ENCODE measurements around the gene RNF220.

DNA sequence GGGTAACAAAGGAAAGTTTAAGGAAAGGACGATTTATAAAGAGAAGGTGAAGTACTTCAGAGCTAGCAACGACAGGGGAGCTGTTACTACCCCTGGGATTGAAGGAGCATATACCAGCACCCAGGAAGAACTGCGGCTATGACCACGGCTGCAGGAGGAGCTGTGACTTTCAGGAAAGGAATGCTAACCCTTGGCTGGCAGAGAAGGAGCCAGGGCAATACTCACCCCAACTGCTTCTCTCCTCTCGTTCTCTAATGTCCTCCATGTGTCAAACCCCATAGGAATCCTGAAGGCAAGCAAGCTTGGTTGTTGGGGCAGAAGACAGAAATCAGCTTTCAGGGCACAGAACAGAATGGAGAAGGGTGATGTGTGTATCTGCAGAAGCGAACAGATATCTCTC is 148.7 kb downstream of the RNF220 start:
- TF ChIP-seq EP300 (IDR thresholded peaks at IDR 0.05; ENCODE audit: borderline replicate concordance in 1 of 2, low read depth in 1 of 2, low read length in 1 of 2) (no peak), RAD21 (IDR thresholded peaks at IDR 0.05; ENCODE audit: low read length) (no peak), GABPA (IDR thresholded peaks at IDR 0.05; ENCODE audit: low read depth) (no peak)
- TF ChIP-seq, protein P1, sequence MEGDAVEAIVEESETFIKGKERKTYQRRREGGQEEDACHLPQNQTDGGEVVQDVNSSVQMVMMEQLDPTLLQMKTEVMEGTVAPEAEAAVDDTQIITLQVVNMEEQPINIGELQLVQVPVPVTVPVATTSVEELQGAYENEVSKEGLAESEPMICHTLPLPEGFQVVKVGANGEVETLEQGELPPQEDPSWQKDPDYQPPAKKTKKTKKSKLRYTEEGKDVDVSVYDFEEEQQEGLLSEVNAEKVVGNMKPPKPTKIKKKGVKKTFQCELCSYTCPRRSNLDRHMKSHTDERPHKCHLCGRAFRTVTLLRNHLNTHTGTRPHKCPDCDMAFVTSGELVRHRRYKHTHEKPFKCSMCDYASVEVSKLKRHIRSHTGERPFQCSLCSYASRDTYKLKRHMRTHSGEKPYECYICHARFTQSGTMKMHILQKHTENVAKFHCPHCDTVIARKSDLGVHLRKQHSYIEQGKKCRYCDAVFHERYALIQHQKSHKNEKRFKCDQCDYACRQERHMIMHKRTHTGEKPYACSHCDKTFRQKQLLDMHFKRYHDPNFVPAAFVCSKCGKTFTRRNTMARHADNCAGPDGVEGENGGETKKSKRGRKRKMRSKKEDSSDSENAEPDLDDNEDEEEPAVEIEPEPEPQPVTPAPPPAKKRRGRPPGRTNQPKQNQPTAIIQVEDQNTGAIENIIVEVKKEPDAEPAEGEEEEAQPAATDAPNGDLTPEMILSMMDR (IDR thresholded peaks at IDR 0.05), result no peak

Data from SK-N-SH (cell line).